Medulla oblongata (tissue), 1 donor: ENCODE data around the gene SAP30BP.

ENCODE experiments used
- DNase-seq: peaks from one replicate; pipeline ENCODE4 v3.0.0-alpha.2; 2015; ENCODE audit errors: extremely low spot score

The SAP30BP gene

GRCh38 chr17:75685499-75685898 is 18.4 kb downstream of the SAP30BP start:
- no peak for DNase-seq

- DNase-seq = peak; percentile 47
Measured at GRCh38 chr17:75688209-75688825, 21.2 kb downstream of the SAP30BP start.

- no peak for DNase-seq
Measured at GRCh38 chr17:75689441-75689873, 22.3 kb downstream of the SAP30BP start.

- no peak for DNase-seq
Measured at GRCh38 chr17:75691371-75691791, 24.2 kb downstream of the SAP30BP start.

GRCh38 chr17:75691801-75692626 is 24.9 kb downstream of the SAP30BP start:
- peak; percentile 93 for DNase-seq

- DNase-seq = no peak
Measured at GRCh38 chr17:75692976-75693375, 25.8 kb downstream of the SAP30BP start.

- DNase-seq = peak; percentile 96
Measured at GRCh38 chr17:75693500-75694481, 26.7 kb downstream of the SAP30BP start.

- DNase-seq = no peak
Measured at GRCh38 chr17:75694536-75694935, 27.4 kb downstream of the SAP30BP start.

- no peak for DNase-seq
Measured at GRCh38 chr17:75695141-75695829, 28.1 kb downstream of the SAP30BP start.

- DNase-seq = peak; percentile 72
Measured at GRCh38 chr17:75695830-75696271, 28.7 kb downstream of the SAP30BP start.

- peak; percentile 93 for DNase-seq
Measured at GRCh38 chr17:75697651-75698291, 30.6 kb downstream of the SAP30BP start.

- DNase-seq = no peak
Measured at GRCh38 chr17:75698659-75699058, 31.5 kb downstream of the SAP30BP start.

GRCh38 chr17:75701288-75701687 is 34.1 kb downstream of the SAP30BP start:
- no peak for DNase-seq

- no peak for DNase-seq
Measured at GRCh38 chr17:75703191-75703590, 36.1 kb downstream of the SAP30BP start.

GRCh38 chr17:75703591-75703990 is 36.5 kb downstream of the SAP30BP start:
- DNase-seq = no peak

GRCh38 chr17:75704963-75705875 is 38.1 kb downstream of the SAP30BP start:
- no peak for DNase-seq

GRCh38 chr17:75706042-75706728 is 39.0 kb downstream of the SAP30BP start:
- DNase-seq = no peak

- DNase-seq = no peak
Measured at GRCh38 chr17:75707079-75707571, 40.0 kb downstream of the SAP30BP start.

- DNase-seq = no peak
Measured at GRCh38 chr17:75712446-75712845, 45.3 kb downstream of the SAP30BP start.
